Mesendoderm (in vitro differentiated cells): ENCODE data around the gene CCDC138.

Experiments
- DNase-seq: peaks from one replicate; pipeline ENCODE4 v3.0.0; 2013
- H2AK5ac ChIP-seq: 2 replicates; pipeline ENCODE4 v1.6.1; 2013; ENCODE audit warnings: low read length, inconsistent platforms
- H2BK120ac ChIP-seq: 2 replicates; pipeline ENCODE4 v1.6.1; 2013; ENCODE audit warnings: low read depth, mild to moderate bottlenecking, low read length, moderate library complexity, mixed read lengths
- H2BK15ac ChIP-seq: replicated peaks from 2 replicates; pipeline ENCODE4 v1.6.1; 2013; ENCODE audit warnings: low read depth, mild to moderate bottlenecking, moderate library complexity
- H2BK5ac ChIP-seq: 2 replicates; pipeline ENCODE4 v1.6.1; 2013; ENCODE audit warnings: low read length, inconsistent platforms
- H3K18ac ChIP-seq: 2 replicates; pipeline ENCODE4 v1.6.1; 2013; ENCODE audit warnings: mild to moderate bottlenecking, low read length, mixed read lengths
- H3K23ac ChIP-seq: one replicate; pipeline ENCODE4 v1.6.1; 2013; ENCODE audit warnings: low read length
- H3K27ac ChIP-seq: 2 replicates; pipeline ENCODE4 v1.5.1; 2013; ENCODE audit warnings: low read depth, mild to moderate bottlenecking, inconsistent platforms, low read length, moderate library complexity
- H3K27me3 ChIP-seq: 2 replicates; pipeline ENCODE4 v1.6.1; 2013; ENCODE audit warnings: low read length, control low read depth, mild to moderate bottlenecking, inconsistent platforms; ENCODE audit not compliant: insufficient read depth, poor library complexity
- H3K36me3 ChIP-seq: 2 replicates; pipeline ENCODE4 v1.6.1; 2013; ENCODE audit warnings: low read length, inconsistent platforms; ENCODE audit not compliant: control insufficient read depth, insufficient read depth
- H3K4ac ChIP-seq: one replicate; pipeline ENCODE4 v1.6.1; 2013; ENCODE audit warnings: low read depth, mild to moderate bottlenecking, low read length, moderate library complexity
- H3K4me1 ChIP-seq: 2 replicates; pipeline ENCODE4 v1.6.1; 2013; ENCODE audit warnings: low read depth, low read length, inconsistent platforms; ENCODE audit not compliant: control insufficient read depth
- H3K4me2 ChIP-seq: 2 replicates; pipeline ENCODE4 v1.6.1; 2013; ENCODE audit warnings: low read length
- H3K4me3 ChIP-seq: 2 replicates; pipeline ENCODE4 v1.5.1; 2013; ENCODE audit warnings: mild to moderate bottlenecking, low read length
- H3K56ac ChIP-seq: one replicate; pipeline ENCODE4 v1.6.1; 2013; ENCODE audit warnings: low read length
- H3K79me1 ChIP-seq: 2 replicates; pipeline ENCODE4 v1.6.1; 2013; ENCODE audit warnings: low read length, inconsistent platforms
- H3K79me2 ChIP-seq: 2 replicates; pipeline ENCODE4 v1.6.1; 2013; ENCODE audit warnings: mild to moderate bottlenecking, low read length; ENCODE audit not compliant: control insufficient read depth, insufficient read depth
- H3K9ac ChIP-seq: 2 replicates; pipeline ENCODE4 v1.6.1; 2013; ENCODE audit warnings: low read length, inconsistent platforms
- H4K5ac ChIP-seq: one replicate; pipeline ENCODE4 v1.6.1; 2013; ENCODE audit warnings: low read length
- H4K8ac ChIP-seq: one replicate; pipeline ENCODE4 v1.6.1; 2013; ENCODE audit warnings: low read depth, mild to moderate bottlenecking, control low read depth, low read length, moderate library complexity
- WGBS: extraction: QIAGEN DNeasy Blood & Tissue Kit; methylation state at CpG from one replicate; pipeline ENCODE4 v1.1.7; 2013; ENCODE audit warnings: low lambda C conversion rate, missing lambda C conversion rate; ENCODE audit not compliant: insufficient coverage; ENCODE audit errors: extremely low coverage; 5-methylcytosine and 5-hydroxymethylcytosine counted together

Gene CCDC138

GRCh38 chr2:108907822-108908712, 121.5 kb downstream of the CCDC138 start:
- Histone ChIP-seq H3K4me3 (no peak overlapping the region), H3K36me3 (no peaks in the 10 kb centered on the region), H4K5ac (no peak overlapping the region), H3K27me3 (no peaks in the 10 kb centered on the region), H3K9ac (no peak overlapping the region), H3K4me2 (no peak overlapping the region), H3K18ac (no peak overlapping the region), H3K4ac (no peak overlapping the region), H4K8ac (no peak overlapping the region), H3K23ac (no peak overlapping the region), H3K56ac (no peak overlapping the region), H3K4me1 (no peaks in the 10 kb centered on the region), H2BK5ac (no peak overlapping the region), H3K79me2 (no peaks in the 10 kb centered on the region), H2BK15ac (no peak overlapping the region), H3K79me1 (no peaks in the 10 kb centered on the region), H2BK120ac (no peak overlapping the region), H2AK5ac (no peak overlapping the region), H3K27ac (no peak overlapping the region)
- no CpG with 5 or more reads among the region's 24 CpGs for WGBS
- no peak for DNase-seq

GRCh38 chr2:108908713-108909070, 122.1 kb downstream of the CCDC138 start:
- no peak overlapping the region for H2BK5ac ChIP-seq
- no peaks in the 10 kb centered on the region for H3K27me3 ChIP-seq
- no peaks in the 10 kb centered on the region for H3K36me3 ChIP-seq
- no peak overlapping the region for H4K8ac ChIP-seq
- no peak overlapping the region for H3K4ac ChIP-seq
- H4K5ac ChIP-seq: no peak overlapping the region
- H3K4me1 ChIP-seq: no peaks in the 10 kb centered on the region
- no peak overlapping the region for H3K18ac ChIP-seq
- no peak overlapping the region for H2BK120ac ChIP-seq
- H3K9ac ChIP-seq: no peak overlapping the region
- no peak overlapping the region for H3K56ac ChIP-seq
- no peaks in the 10 kb centered on the region for H3K79me1 ChIP-seq
- no peak overlapping the region for H3K23ac ChIP-seq
- H3K27ac ChIP-seq: no peak overlapping the region
- H2AK5ac ChIP-seq: no peak overlapping the region
- H3K4me3 ChIP-seq: no peak overlapping the region
- H2BK15ac ChIP-seq: no peak overlapping the region
- no CpG with 5 or more reads among the region's 1 CpG for WGBS
- H3K4me2 ChIP-seq: no peak overlapping the region
- DNase-seq: no peak
- H3K79me2 ChIP-seq: no peaks in the 10 kb centered on the region

GRCh38 chr2:108909275-108909823, 122.8 kb downstream of the CCDC138 start:
- Histone ChIP-seq H3K56ac (no peak overlapping the region), H3K79me2 (no peaks in the 10 kb centered on the region), H3K9ac (no peak overlapping the region), H2AK5ac (no peak overlapping the region), H3K27ac (no peak overlapping the region), H3K23ac (no peak overlapping the region), H3K36me3 (no peaks in the 10 kb centered on the region), H3K4ac (no peak overlapping the region), H2BK15ac (no peak overlapping the region), H3K27me3 (no peaks in the 10 kb centered on the region), H3K4me2 (no peak overlapping the region), H4K8ac (no peak overlapping the region), H3K18ac (no peak overlapping the region), H3K79me1 (no peaks in the 10 kb centered on the region), H2BK5ac (no peak overlapping the region), H3K4me3 (no peak overlapping the region), H4K5ac (no peak overlapping the region), H2BK120ac (no peak overlapping the region), H3K4me1 (no peaks in the 10 kb centered on the region)
- DNase-seq: no peak
- no CpG with 5 or more reads among the region's 9 CpGs for WGBS

- H2BK120ac ChIP-seq: no peak overlapping the region
- H3K4ac ChIP-seq: no peak overlapping the region
- no peak overlapping the region for H2BK5ac ChIP-seq
- WGBS: no CpG with 5 or more reads among the region's 12 CpGs
- H3K23ac ChIP-seq: no peak overlapping the region
- no peak overlapping the region for H3K18ac ChIP-seq
- no peak overlapping the region for H2AK5ac ChIP-seq
- no peaks in the 10 kb centered on the region for H3K79me2 ChIP-seq
- no peak overlapping the region for H3K27ac ChIP-seq
- H4K5ac ChIP-seq: no peak overlapping the region
- no peak overlapping the region for H3K4me2 ChIP-seq
- DNase-seq: no peak
- no peak overlapping the region for H3K56ac ChIP-seq
- no peaks in the 10 kb centered on the region for H3K27me3 ChIP-seq
- no peak overlapping the region for H4K8ac ChIP-seq
- no peak overlapping the region for H3K4me3 ChIP-seq
- H3K36me3 ChIP-seq: no peaks in the 10 kb centered on the region
- no peak overlapping the region for H2BK15ac ChIP-seq
- no peak overlapping the region for H3K9ac ChIP-seq
- H3K79me1 ChIP-seq: no peaks in the 10 kb centered on the region
- no peaks in the 10 kb centered on the region for H3K4me1 ChIP-seq
These were observed 123.5 kb downstream of the CCDC138 start for GRCh38 chr2:108910011-108910431.

GRCh38 chr2:108910541-108911396, 124.2 kb downstream of the CCDC138 start:
- Histone ChIP-seq H2BK15ac (no peak overlapping the region), H3K4me2 (no peak overlapping the region), H2AK5ac (no peak overlapping the region), H3K79me1 (no peaks in the 10 kb centered on the region), H3K36me3 (no peaks in the 10 kb centered on the region), H3K9ac (no peak overlapping the region), H3K4me1 (no peaks in the 10 kb centered on the region), H3K79me2 (no peaks in the 10 kb centered on the region), H3K18ac (no peak overlapping the region), H3K27me3 (no peaks in the 10 kb centered on the region), H3K27ac (no peak overlapping the region), H2BK120ac (no peak overlapping the region), H3K56ac (no peak overlapping the region), H3K4ac (no peak overlapping the region), H3K23ac (no peak overlapping the region), H4K5ac (no peak overlapping the region), H3K4me3 (no peak overlapping the region), H2BK5ac (no peak overlapping the region), H4K8ac (no peak overlapping the region)
- no CpG with 5 or more reads among the region's 20 CpGs for WGBS
- DNase-seq: no peak
